K562 (cell line): ENCODE data around the gene DAZAP1. TPM values are rescaled to one million over a fixed set of nuclear protein-coding genes. Genes with fewer than 3 reads are reported as not detected.

Experiments used
- AFF1 ChIP-seq, 2 experiments: fragments of 450-650 bp; IDR thresholded peaks; 2 replicates each; pipeline ENCODE4 v1.6.1; 2018; ENCODE audit warnings: mild to moderate bottlenecking in 2 of 2, low read depth in 1 of 2; ENCODE audit not compliant: partially characterized antibody in 2 of 2
- C11orf30 ChIP-seq: fragments of 450-650 bp; IDR thresholded peaks from 2 replicates; pipeline ENCODE4 v1.6.1; 2016; ENCODE audit warnings: low read depth, mild to moderate bottlenecking
- EZH2 ChIP-seq: IDR thresholded peaks from 2 replicates; pipeline ENCODE4 v1.6.1; 2012; ENCODE audit warnings: low read depth, mild to moderate bottlenecking, inconsistent platforms, low read length, borderline replicate concordance
- HLTF ChIP-seq: fragments of 450-650 bp; IDR thresholded peaks from 2 replicates; pipeline ENCODE4 v1.6.1; 2016
- NR4A1 ChIP-seq, 2 experiments: fragments of 250-450 bp in 1 of 2; fragments of 450-650 bp in 1 of 2; sonication (Bioruptor Pico) in 1 of 2; IDR thresholded peaks; 2 replicates each; pipeline versions ENCODE4 v1.4.0 to v1.6.1; 2016 to 2020; ENCODE audit warnings: mild to moderate bottlenecking in 2 of 2, missing compliant biosample characterization in 1 of 2, missing genetic modification characterization in 1 of 2, moderate library complexity in 1 of 2
- SFPQ ChIP-seq: fragments of 200-400 bp; formaldehyde crosslinking; IDR thresholded peaks from 2 replicates; pipeline ENCODE4 v1.6.1; 2017; ENCODE audit warnings: mild to moderate bottlenecking, low read depth, low read length, moderate library complexity
- SOX6 ChIP-seq: fragments of 450-650 bp; IDR thresholded peaks from 2 replicates; pipeline ENCODE4 v1.6.1; 2014; ENCODE audit warnings: mild to moderate bottlenecking
- SPI1 ChIP-seq: IDR thresholded peaks from 2 replicates; pipeline ENCODE4 v1.6.1; 2011; ENCODE audit warnings: low read depth, low read length, control low read depth, borderline replicate concordance
- TARDBP ChIP-seq: fragments of 450-650 bp; IDR thresholded peaks from 2 replicates; pipeline ENCODE4 v1.6.1; 2016
- TRIM24 ChIP-seq, 2 experiments: fragments of 450-650 bp; IDR thresholded peaks; 2 replicates each; pipeline ENCODE4 v1.6.1; 2016
- USF2 ChIP-seq: sonication (generic); formaldehyde crosslinking; IDR thresholded peaks from 2 replicates; pipeline ENCODE4 v1.5.0; 2020; ENCODE audit warnings: missing genetic modification reagents
- ZNF431 ChIP-seq: sonication (generic); formaldehyde crosslinking; IDR thresholded peaks from 2 replicates; pipeline ENCODE4 v1.8.0; 2022; ENCODE audit warnings: mild to moderate bottlenecking, missing genetic modification reagents
- ZNF609 ChIP-seq: sonication (generic); formaldehyde crosslinking; IDR thresholded peaks from 2 replicates; pipeline ENCODE4 v1.8.1; 2023; ENCODE audit warnings: missing genetic modification reagents, mild to moderate bottlenecking, borderline replicate concordance
- polyA plus RNA-seq, 8 experiments: library from polyadenylated mRNA; depleted of rRNA in 4 of 8; stranded (reverse) in 5 of 8; unstranded in 3 of 8; fragments of >200 nt; fragmentation: Nextera tagmentation in 2 of 8; fragmentation: Illumina TruSeq in 1 of 8; extraction: Ambion mirVana in 2 of 8; extraction: Trizol in 1 of 8; gene quantifications; 2 replicates each; pipeline versions ENCODE4 v1.2.1 to v1.2.3, GENCODE V29; 2011 to 2014; ENCODE audit warnings: inconsistent platforms in 1 of 8, missing spikeins in 1 of 8
- total RNA-seq, 7 experiments: library from RNA; depleted of rRNA in 6 of 7; stranded (reverse); fragments of >200 nt in 6 of 7; fragmentation: Illumina TruSeq in 2 of 7; extraction: Trizol in 2 of 7; gene quantifications; 2 replicates each; pipeline versions ENCODE4 v1.2.1 to v1.2.3, GENCODE V29; 2011 to 2021; ENCODE audit warnings: low replicate concordance in 1 of 7

DAZAP1 gene
- total and polyA plus RNA-seq, 9 of the 15 experiments (the other 6 are each of a cell fraction or from before 2014, with no cell fraction given), result 10.8 to 289 (median 142) TPM

GRCh38 chr19:1445185-1445931, 38.0 kb downstream of the DAZAP1 start (continued):
- TF ChIP-seq TARDBP (peak; percentile 32; the same call in 1 of the 2 replicates), SFPQ (no peak), ZNF609 (CRISPR knock-in tag) (no peak), NR4A1 (CRISPR knock-in tag; IDR thresholded peaks at IDR 0.05) (no peak), NR4A1 (tag; IDR thresholded peaks at IDR 0.05) (0 out of 2 replicates have a peak, but pooled peaks have one; percentile 54), USF2 (no peak), EZH2 (no peak), HLTF (peak; percentile 72), AFF1 (IDR thresholded peaks at IDR 0.05; ENCODE audit: low read depth in 1 of 2, partially characterized antibody in 2 of 2) (no peak), SPI1 (no peak), ZNF431 (CRISPR knock-in tag) (peak; percentile 57; the same call in 1 of the 2 replicates), C11orf30 (no peak), TRIM24 (IDR thresholded peaks at IDR 0.05) (no peak), SOX6 (peak; percentile 9; the same call in 1 of the 2 replicates)
